ENCODE data around the gene DUSP9.
A peak's percentile ranks its signal among the peaks of the same experiment; 100 is the strongest.

DUSP9 gene

DNA sequence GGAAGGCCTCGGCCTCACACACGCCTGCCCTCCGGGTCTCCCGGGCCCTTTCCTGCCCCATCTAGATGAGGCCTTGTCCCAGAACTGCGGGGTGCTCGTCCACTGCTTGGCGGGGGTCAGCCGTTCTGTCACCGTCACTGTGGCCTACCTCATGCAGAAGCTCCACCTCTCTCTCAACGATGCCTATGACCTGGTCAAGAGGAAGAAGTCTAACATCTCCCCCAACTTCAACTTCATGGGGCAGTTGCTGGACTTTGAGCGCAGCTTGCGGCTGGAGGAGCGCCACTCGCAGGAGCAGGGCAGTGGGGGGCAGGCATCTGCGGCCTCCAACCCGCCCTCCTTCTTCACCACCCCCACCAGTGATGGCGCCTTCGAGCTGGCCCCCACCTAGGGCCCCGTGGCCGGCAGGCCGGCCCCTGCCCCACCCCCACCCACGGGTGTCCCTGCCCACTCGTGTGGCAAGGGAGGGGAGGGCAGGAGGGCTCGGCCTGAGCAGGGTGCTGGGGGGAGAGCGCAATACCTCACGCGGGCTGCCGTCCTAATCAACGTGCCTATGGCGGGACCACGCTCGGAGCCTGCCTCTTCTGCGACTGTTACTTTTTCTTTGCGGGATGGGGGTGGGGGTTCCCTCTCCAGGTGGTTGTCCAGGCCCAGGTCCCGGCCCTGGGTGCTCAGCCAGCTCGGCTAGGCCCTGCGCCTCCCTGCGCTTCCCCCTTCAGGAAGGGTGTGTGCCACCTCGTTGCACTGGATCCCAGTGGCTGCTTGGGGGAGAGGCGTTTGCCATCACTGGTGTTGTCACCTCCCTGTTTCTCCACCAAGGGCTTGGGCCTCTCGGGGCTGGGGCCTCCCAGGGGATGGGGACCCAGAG is 3.1 kb downstream of the DUSP9 start:
- DNase-seq, result no peak

GRCh38 chrX:153650959-153651358 is 4.0 kb downstream of the DUSP9 start:
- DNase-seq, result no peak

DNA sequence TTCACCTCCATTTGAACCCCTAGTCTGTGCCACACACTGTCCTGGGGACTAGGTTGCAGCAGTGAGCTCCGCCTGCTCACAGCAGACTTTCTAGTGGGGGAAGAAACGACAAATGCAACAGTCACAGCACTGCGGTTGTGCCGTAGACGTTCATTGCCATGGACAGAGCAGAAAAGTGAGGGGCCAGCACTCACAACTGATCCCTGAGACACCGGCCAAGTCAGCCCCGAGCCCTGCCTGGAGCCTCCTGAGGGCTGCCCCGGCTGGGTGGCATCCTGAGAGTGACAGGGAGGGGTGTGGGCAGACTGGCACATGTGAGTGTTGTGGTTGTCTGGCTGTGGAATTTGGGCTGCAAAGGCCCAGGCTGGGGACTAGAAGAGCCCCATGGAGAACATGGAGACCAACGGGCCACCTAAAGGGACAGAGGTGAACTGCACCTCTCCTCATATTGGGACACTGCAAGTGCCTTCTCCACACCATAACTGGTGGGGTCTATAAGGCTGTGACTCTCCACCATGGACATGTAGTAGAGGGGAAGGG is 4.6 kb downstream of the DUSP9 start:
- no peak for DNase-seq

GRCh38 chrX:153653556-153653955 is 6.6 kb downstream of the DUSP9 start:
- DNase-seq, result no peak

DNA sequence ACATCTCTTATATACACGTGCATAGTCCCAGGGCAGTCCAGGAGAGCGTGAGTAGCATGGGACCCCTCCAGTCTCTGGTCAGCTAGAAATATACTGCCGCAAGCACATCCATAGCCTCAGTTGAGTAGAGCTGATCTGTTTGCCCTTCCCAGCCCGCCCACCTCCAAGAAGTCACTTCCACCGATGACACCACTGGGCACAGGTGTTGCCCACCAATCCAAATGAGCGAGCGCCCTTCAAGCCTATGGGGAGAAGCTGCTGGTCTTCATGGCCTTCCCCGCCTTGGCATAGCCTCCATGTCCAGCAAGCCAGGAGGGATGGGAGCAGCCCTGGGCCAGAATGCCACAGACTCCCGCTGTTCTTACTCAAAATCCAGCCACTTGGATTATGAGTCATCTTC is 10.2 kb downstream of the DUSP9 start:
- no peak for DNase-seq

DNA sequence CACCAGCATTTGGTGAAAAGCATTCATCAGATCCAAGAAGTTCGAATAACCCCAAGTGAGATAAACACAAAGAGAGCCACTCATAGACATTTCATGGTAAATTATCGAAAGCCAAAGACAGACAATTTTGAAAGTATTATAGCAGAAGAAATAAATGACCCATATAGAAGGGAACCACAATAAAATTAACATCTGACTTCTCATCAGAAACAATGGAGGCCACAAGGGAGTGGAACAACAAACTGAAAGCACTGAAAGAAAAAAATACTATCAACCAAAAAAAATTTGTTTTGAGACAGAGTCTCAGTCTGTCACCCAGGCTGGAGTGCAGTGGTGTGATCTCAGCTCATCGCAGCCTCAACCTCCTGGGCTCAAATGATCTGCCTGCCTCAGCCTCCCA is 12.3 kb downstream of the DUSP9 start:
- no peak for DNase-seq

DNA sequence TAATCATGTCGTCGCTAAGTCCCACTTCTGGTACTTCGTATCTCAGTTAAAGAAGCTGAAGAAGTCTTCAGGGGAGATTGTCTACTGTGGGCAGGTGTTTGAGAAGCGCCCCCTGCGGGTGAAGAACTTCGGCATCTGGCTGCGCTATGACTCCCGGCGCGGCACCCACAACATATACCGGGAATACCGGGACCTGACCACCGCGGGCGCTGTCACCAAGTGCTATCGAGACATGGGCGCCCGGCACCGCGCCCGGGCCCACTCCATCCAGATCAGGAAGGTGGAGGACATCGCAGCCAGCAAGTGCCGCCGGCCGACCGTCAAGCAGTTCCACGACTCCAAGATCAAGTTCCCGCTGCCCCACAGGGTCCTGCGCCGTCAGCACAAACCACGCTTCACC is 15.3 kb downstream of the DUSP9 start:
- DNase-seq, result peak; percentile 72

- DNase-seq, result no peak
These were observed 18.8 kb downstream of the DUSP9 start for GRCh38 chrX:153665726-153666306.

GRCh38 chrX:153667281-153667955 is 20.4 kb downstream of the DUSP9 start:
- no peak for DNase-seq

DNA sequence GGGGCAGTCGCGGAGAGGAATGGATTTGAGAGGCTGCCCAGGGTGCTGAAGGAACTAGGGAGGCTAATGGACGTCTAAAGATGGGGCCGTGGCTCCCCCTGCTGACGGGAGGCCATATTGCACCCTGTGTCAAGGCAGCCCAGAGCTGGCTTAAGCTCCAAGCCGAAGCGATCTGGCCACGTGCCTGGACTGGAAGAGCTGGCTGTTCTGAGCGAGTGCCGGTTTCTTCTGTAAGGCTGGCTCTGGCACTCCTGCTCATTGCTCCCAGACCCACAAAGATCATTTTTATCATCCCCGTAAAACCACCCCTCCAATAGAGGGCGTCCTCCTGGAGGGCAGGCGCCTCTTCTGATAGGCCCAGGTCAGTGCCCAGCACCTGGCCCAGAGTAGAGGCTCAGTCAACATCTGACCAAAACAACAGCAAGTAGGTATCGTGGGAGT is 21.0 kb downstream of the DUSP9 start:
- peak; percentile 91 for DNase-seq

GRCh38 chrX:153668423-153669173 is 21.6 kb downstream of the DUSP9 start:
- no peak for DNase-seq

- DNase-seq, result peak; percentile 69
These were observed 22.3 kb downstream of the DUSP9 start for GRCh38 chrX:153669174-153669890.

GRCh38 chrX:153669901-153670731 is 23.1 kb downstream of the DUSP9 start:
- no peak for DNase-seq

DNA sequence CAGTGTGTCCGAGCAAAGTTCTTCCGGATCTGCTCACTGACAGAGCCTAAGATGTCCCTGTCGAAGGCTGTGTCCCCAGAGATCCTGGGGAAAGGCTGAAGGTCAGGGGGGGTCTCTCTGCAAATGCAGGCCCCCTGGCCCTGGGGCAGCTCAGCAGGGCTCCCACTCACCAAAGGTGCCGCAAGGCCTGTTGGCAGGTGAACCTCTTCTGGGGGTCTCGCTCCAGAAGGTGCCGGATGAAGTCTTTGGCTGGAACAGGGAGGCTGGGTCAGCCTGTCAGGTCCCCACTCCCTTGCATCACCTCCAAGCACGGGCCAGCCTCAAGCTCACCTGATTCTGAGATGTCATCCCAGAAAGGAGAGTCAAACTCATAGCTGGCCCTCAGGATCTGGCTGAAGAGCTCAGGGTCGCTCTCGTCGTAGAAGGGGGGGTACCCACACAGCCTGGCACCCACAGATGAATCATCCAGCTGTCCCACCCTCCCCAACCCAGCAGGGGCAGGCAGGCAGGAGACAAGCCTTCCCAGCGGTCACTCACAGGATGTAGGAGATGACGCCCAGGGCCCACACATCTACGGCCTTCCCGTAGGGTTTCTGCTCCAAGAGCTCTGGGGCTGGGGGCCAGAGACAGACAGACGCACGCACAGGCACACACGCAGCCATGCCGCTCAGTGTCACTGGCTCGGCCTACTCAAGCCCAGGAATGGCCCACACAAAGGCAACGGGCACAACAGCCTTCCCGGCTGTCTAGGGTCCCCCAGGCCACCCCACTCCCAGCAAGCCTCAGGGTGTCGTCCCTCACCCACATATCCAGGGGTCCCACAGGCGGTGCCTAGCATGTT is 24.0 kb downstream of the DUSP9 start:
- DNase-seq, result no peak

DNA sequence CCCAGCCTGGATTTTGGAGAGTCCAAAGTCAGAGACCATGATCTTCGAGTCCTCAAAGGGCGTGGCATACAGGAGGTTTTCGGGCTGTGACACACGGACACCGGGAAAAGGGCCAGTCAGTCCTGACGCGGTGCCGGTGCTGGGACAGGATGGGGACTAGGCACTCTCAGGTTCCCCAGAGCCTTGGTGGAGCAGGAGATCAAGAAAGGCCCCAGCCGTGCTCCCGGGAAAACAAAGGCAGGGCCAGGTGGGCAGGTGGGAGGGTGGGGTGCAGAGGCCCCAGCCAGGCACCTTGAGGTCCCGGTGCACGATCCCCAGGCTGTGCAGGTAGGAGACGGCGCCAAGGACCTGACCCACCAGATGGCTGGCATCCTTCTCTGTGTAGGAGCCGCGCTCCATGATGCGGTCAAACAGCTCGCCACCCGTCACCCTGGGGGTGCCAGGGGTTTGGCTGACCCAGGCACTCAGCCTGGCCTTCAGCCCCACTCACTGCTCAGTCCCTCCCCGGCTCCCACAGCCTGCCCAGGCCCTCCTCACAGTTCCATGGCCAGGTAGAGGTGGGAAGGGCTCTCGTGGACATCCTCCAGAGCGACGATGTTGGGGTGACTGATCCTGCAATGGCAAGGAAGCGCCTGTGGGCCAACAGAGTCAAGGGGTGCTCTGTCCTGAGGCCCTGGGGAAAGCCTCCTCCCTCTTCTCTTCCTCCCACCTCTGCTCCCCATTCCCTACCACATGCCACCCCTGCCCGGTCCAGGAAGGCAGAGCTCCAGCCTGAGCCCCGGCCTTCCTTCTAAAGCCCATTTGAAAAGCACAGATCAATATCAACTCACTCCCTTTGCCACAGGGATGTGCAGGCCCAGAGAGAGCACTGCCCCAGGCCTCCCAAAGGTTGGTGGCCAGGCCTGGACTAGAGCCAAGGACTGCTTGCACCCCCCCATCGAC is 24.9 kb downstream of the DUSP9 start:
- no peak for DNase-seq

DNA sequence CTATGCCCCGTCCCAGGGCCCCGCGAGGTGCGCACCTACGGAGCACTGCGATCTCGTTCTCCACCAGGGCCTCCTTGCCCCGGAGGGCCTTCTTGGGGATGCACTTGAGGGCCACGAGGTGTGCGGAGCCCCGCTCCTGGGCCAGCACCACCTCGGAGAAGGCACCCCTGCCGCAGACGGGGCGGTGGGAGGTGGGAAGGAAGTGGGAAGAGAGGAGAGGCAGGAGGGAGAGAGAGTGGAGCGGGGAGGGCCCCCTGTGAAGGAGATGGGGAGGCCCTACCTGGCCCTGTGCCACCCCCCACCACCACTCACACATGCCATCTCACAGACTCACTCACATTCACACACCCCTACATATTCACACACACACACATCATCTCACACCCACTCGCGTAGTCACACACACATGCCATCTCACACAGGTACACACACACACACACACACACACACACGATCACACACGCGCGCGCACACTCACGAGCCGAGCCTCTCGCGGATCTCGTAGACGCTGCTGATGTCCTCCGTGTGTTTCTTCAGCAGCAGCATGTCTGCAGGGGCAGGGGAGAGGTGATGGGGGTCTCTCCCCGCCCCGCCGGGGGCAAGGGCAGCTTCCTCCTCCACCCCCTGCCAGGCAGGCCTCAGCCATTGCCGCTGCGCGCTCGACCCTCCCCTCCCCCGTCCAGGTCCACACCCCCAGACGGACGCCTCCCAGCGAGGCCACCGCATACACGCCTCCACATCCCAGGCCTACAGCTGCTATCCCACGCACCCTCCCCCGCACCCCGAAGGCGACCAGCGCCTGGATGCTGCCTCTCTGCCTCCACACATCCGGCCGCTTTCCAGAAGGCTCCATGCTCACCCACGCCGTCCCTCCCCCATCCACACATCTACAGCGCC is 25.8 kb downstream of the DUSP9 start:
- DNase-seq, result no peak

DNA sequence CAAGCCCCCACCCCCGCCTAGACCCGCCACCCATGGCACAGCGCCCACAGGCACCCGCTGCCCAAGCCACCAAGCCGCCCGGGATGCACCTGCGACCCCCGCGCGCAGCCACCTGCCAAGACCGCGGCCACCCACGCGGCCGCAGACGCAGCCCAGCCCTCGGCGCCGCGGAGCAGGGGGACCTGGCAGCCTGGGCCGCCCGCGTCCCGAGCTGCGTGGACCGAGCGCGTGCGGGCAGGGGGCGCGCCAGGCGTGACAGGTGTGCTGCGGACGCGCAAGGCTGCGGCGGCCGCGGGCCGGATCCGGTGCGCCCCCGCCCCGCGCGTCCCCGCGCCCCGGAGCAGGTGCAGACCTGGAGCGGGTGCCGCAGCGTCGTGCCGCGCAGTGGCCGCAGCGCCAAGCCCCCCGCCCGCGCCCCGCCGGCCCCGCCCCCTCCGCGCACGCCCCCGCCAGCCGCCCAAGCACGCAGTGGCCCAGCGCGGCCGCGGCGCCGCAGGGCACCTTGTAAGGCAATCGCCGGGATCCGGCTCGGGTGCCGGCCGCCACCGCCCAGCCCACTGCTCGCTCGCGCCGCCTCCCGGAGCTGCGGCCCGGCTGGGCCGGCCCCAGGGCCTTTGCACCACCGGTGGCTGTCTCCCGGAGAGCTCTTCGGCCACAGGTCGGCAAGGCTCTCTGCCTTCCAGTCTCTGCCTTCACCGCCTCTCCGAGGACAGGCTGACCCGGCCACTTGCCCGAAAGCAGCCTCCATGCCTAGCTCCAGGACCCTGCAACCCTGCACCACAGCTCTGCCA is 26.6 kb downstream of the DUSP9 start, which contains the start of gene PNCK:
Gene PNCK, minus strand, starts transcription at position 386 of the 791 bp plus-strand sequence. CDS start 737 bp downstream, outside the sequence.
- DNase-seq, result no peak
